Lower leg skin (tissue), 4 donors: Measurements from ENCODE around the gene CAMTA1. TPM values are rescaled to one million over a fixed set of nuclear protein-coding genes. Genes with fewer than 3 reads are reported as not detected.

ENCODE experiments used
- DNase-seq, 2 donors: peaks; one replicate each; pipeline ENCODE4 v3.0.0-alpha.2; 2019; ENCODE audit warnings: low spot score in 2 of 2
- H3K4me3 ChIP-seq: fragments of 200-600 bp; sonication (generic); 2 replicates; pipeline ENCODE4 v1.5.1; 2017; ENCODE audit warnings: mild to moderate bottlenecking, low read depth; ENCODE audit not compliant: poor library complexity, severe bottlenecking
- POLR2A ChIP-seq, 2 donors: fragments of 450-650 bp; IDR thresholded peaks; one replicate each; pipeline ENCODE4 v1.6.1; 2016 to 2017; ENCODE audit warnings: antibody characterized with exemption in 2 of 2, mild to moderate bottlenecking in 1 of 2, moderate library complexity in 1 of 2
- WGBS, 2 donors: methylation state at CpG; one replicate each; pipeline ENCODE4 v1.1.5; 2018; 5-methylcytosine and 5-hydroxymethylcytosine counted together
- intact Hi-C: fragments of 100-400 bp; cut with DNase I; formaldehyde crosslinking; loops from one replicate; pipeline ENCODE4 v1.15.0; 2023; ENCODE audit warnings: low total_unique reads
- total RNA-seq, 4 donors: library from RNA; depleted of rRNA; stranded (reverse); fragments of >200 nt; gene quantifications; one replicate each; pipeline ENCODE4 v1.1.0, GENCODE V29; 2016
- TF ChIP-seq, protein P1 (sequence below), 3 donors: fragments of 450-650 bp; IDR thresholded peaks; one replicate each; pipeline ENCODE4 v1.5.1; 2016; ENCODE audit warnings: antibody characterized with exemption in 3 of 3, mild to moderate bottlenecking in 3 of 3, moderate library complexity in 2 of 3

Gene CAMTA1
- total RNA-seq, 4 donors from 2014 or later: 24.4 to 52.3 (median 32.9) TPM

- no peak for TF ChIP-seq POLR2A (IDR thresholded peaks at IDR 0.05)
- TF ChIP-seq, protein P1, sequence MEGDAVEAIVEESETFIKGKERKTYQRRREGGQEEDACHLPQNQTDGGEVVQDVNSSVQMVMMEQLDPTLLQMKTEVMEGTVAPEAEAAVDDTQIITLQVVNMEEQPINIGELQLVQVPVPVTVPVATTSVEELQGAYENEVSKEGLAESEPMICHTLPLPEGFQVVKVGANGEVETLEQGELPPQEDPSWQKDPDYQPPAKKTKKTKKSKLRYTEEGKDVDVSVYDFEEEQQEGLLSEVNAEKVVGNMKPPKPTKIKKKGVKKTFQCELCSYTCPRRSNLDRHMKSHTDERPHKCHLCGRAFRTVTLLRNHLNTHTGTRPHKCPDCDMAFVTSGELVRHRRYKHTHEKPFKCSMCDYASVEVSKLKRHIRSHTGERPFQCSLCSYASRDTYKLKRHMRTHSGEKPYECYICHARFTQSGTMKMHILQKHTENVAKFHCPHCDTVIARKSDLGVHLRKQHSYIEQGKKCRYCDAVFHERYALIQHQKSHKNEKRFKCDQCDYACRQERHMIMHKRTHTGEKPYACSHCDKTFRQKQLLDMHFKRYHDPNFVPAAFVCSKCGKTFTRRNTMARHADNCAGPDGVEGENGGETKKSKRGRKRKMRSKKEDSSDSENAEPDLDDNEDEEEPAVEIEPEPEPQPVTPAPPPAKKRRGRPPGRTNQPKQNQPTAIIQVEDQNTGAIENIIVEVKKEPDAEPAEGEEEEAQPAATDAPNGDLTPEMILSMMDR (IDR thresholded peaks at IDR 0.05): no peak
- 84 to 86% methylated on average over 8 of the region's 8 CpGs for WGBS, 2 donors
- intact Hi-C loops: no loop called here
- no peak overlapping the region for H3K4me3 ChIP-seq
- no peak for DNase-seq
Observed at GRCh38 chr1:7629011-7629410, 843.8 kb downstream of the CAMTA1 start.

GRCh38 chr1:7629465-7630195, 844.4 kb downstream of the CAMTA1 start:
- 77 to 79% methylated on average over 22 of the region's 22 CpGs for WGBS, 2 donors
- no peak for TF ChIP-seq POLR2A (IDR thresholded peaks at IDR 0.05)
- TF ChIP-seq, protein P1 (IDR thresholded peaks at IDR 0.05): no peak
- intact Hi-C loops: no loop called here
- DNase-seq: no peak
- H3K4me3 ChIP-seq: no peak overlapping the region

DNA sequence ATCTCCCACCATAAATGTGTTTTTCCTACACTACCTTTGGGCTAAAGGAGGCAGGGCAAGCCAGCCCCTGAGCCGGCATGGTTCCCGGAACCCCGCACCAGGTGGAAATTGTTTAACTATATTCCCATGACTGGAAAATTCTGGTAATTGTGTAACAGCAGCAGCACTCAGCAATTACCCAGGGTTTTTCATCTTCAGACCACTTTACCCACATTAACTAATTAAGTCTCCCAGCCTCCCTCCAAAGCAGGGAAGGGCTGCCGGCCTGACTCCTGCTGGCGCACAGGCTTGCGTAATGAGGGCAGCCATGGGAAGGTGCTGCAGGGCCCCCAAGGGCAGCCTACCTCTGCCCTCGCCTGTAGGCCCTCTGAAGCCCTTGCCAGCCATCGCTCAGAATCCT, 845.1 kb downstream of the CAMTA1 start:
- H3K4me3 ChIP-seq: no peak overlapping the region
- TF ChIP-seq POLR2A (IDR thresholded peaks at IDR 0.05): no peak
- TF ChIP-seq, protein P1 (IDR thresholded peaks at IDR 0.05): no peak
- no peak for DNase-seq
- 60 to 77% methylated on average over 8 of the region's 8 CpGs for WGBS, 2 donors
- intact Hi-C loops: no loop called here

GRCh38 chr1:7632176-7632575, 846.9 kb downstream of the CAMTA1 start:
- H3K4me3 ChIP-seq: no peak overlapping the region
- TF ChIP-seq POLR2A (IDR thresholded peaks at IDR 0.05): no peak
- TF ChIP-seq, protein P1 (IDR thresholded peaks at IDR 0.05): no peak
- intact Hi-C loops: no loop called here
- 47 to 58% methylated on average over 16 of the region's 16 CpGs for WGBS, 2 donors
- no peak for DNase-seq

DNA sequence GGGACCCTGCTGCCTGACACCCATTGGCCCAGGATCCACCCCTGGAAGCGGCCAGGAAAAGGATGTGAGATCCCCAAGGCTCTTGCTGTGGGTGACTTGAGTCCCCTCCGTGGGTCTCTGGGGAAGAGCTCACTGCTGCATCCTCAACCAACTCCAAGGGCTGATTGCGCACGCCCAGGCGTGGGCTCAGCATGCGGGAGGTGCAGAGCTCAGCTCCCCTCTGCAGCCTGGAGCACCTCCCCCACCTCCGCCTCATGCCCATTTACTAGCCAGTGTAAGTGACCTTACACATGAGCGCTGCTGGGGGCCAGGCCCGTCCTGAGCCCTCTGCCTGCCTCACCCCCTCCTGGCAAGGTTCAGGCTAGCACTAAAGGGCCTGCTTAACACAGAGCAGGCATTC, 847.4 kb downstream of the CAMTA1 start:
- intact Hi-C loops: no loop called here
- DNase-seq: no peak
- 62 to 80% methylated on average over 5 to 8 of the region's 9 CpGs for WGBS, 2 donors
- H3K4me3 ChIP-seq: no peak overlapping the region
- TF ChIP-seq, protein P1 (IDR thresholded peaks at IDR 0.05): no peak
- no peak for TF ChIP-seq POLR2A (IDR thresholded peaks at IDR 0.05)
